SK-N-SH treated with all-trans-retinoic acid at 6 μM for 48 hours (cell line): Measurements from ENCODE around the gene LHFPL3.

Source experiments
- ATAC-seq: fragments of 200-7000 bp; cut with Tn5 transposase; 3 replicates; pipeline ENCODE4 v1.9.1; 2020; ENCODE audit warnings: mild to moderate bottlenecking, moderate library complexity
- ARNTL ChIP-seq: fragments of 450-650 bp; formaldehyde crosslinking; IDR thresholded peaks from 2 replicates; pipeline ENCODE4 v1.5.0; 2020; ENCODE audit warnings: low read depth, mild to moderate bottlenecking, moderate library complexity, borderline replicate concordance
- BACH2 ChIP-seq: fragments of 250-450 bp; sonication (Bioruptor Pico); IDR thresholded peaks from 2 replicates; pipeline ENCODE4 v1.9.0; 2021; ENCODE audit warnings: mild to moderate bottlenecking, borderline replicate concordance
- CREB5 ChIP-seq: fragments of 250-450 bp; sonication (Bioruptor Pico); IDR thresholded peaks from 2 replicates; pipeline ENCODE4 v1.5.1; 2020; ENCODE audit warnings: low read depth, mild to moderate bottlenecking, moderate library complexity
- CSDC2 ChIP-seq: fragments of 250-450 bp; sonication (Bioruptor Pico); IDR thresholded peaks from 2 replicates; pipeline ENCODE4 v1.5.0; 2020; ENCODE audit warnings: mild to moderate bottlenecking, moderate library complexity
- CSRNP3 ChIP-seq: fragments of 250-450 bp; sonication (Bioruptor Pico); IDR thresholded peaks from 2 replicates; pipeline ENCODE4 v1.5.1; 2021; ENCODE audit warnings: mild to moderate bottlenecking, moderate library complexity
- GLIS3 ChIP-seq: fragments of 250-450 bp; sonication (Bioruptor Pico); IDR thresholded peaks from 2 replicates; pipeline ENCODE4 v1.5.0; 2020; ENCODE audit warnings: mild to moderate bottlenecking, moderate library complexity
- PATZ1 ChIP-seq: fragments of 250-450 bp; sonication (Bioruptor Pico); IDR thresholded peaks from 2 replicates; pipeline ENCODE4 v1.8.0; 2020; ENCODE audit warnings: mild to moderate bottlenecking, moderate library complexity, borderline replicate concordance
- POU6F1 ChIP-seq: fragments of 250-450 bp; sonication (Bioruptor Pico); IDR thresholded peaks from 2 replicates; pipeline ENCODE4 v1.8.0; 2021; ENCODE audit warnings: low read depth, mild to moderate bottlenecking, moderate library complexity, borderline replicate concordance
- PPARA ChIP-seq: fragments of 250-450 bp; sonication (Bioruptor Pico); IDR thresholded peaks from 2 replicates; pipeline ENCODE4 v1.5.0; 2020; ENCODE audit warnings: mild to moderate bottlenecking, borderline replicate concordance
- RARB ChIP-seq: fragments of 250-450 bp; sonication (Bioruptor Pico); IDR thresholded peaks from 2 replicates; pipeline ENCODE4 v1.8.0; 2021; ENCODE audit warnings: mild to moderate bottlenecking, moderate library complexity
- SNAI2 ChIP-seq: fragments of 250-450 bp; sonication (Bioruptor Pico); IDR thresholded peaks from 2 replicates; pipeline ENCODE4 v1.5.0; 2020; ENCODE audit warnings: mild to moderate bottlenecking, moderate library complexity
- TCF4 ChIP-seq: fragments of 250-450 bp; sonication (Bioruptor Pico); IDR thresholded peaks from 2 replicates; pipeline ENCODE4 v1.8.0; 2021; ENCODE audit warnings: mild to moderate bottlenecking, moderate library complexity, borderline replicate concordance
- TOX ChIP-seq: fragments of 250-450 bp; sonication (Bioruptor Pico); IDR thresholded peaks from 2 replicates; pipeline ENCODE4 v1.8.0; 2021; ENCODE audit warnings: mild to moderate bottlenecking, moderate library complexity, borderline replicate concordance
- TSHZ2 ChIP-seq: fragments of 250-450 bp; sonication (Bioruptor Pico); IDR thresholded peaks from 2 replicates; pipeline ENCODE4 v1.5.0; 2020; ENCODE audit warnings: mild to moderate bottlenecking, moderate library complexity
- ZC3H10 ChIP-seq: fragments of 250-450 bp; sonication (Bioruptor Pico); IDR thresholded peaks from 2 replicates; pipeline ENCODE4 v1.5.1; 2021; ENCODE audit warnings: mild to moderate bottlenecking, moderate library complexity
- ZFP30 ChIP-seq: fragments of 450-650 bp; formaldehyde crosslinking; IDR thresholded peaks from 2 replicates; pipeline ENCODE4 v1.5.0; 2022; ENCODE audit warnings: mild to moderate bottlenecking, moderate library complexity
- ZNF70 ChIP-seq: fragments of 450-650 bp; formaldehyde crosslinking; IDR thresholded peaks from 2 replicates; pipeline ENCODE4 v1.5.0; 2020; ENCODE audit warnings: mild to moderate bottlenecking, moderate library complexity
- ZNF8 ChIP-seq: fragments of 450-650 bp; formaldehyde crosslinking; IDR thresholded peaks from 2 replicates; pipeline ENCODE4 v1.5.0; 2020; ENCODE audit warnings: mild to moderate bottlenecking, moderate library complexity

Gene LHFPL3

GRCh38 chr7:104878577-104878976, 550.2 kb downstream of the LHFPL3 start (continued):
- TF ChIP-seq TSHZ2 (CRISPR knock-in tag) (no peak), ZC3H10 (CRISPR knock-in tag) (no peak), CSDC2 (CRISPR knock-in tag) (no peak), SNAI2 (CRISPR knock-in tag) (no peak)

- peak; percentile 39 for ATAC-seq
- TF ChIP-seq PPARA (CRISPR knock-in tag) (no peak), ZFP30 (no peak), RARB (CRISPR knock-in tag) (no peak), TSHZ2 (CRISPR knock-in tag) (no peak), ZC3H10 (CRISPR knock-in tag) (no peak), PATZ1 (CRISPR knock-in tag) (no peak), GLIS3 (CRISPR knock-in tag) (no peak), CSRNP3 (CRISPR knock-in tag) (no peak), ZNF70 (no peak), BACH2 (CRISPR knock-in tag) (no peak), TCF4 (CRISPR knock-in tag) (no peak), SNAI2 (CRISPR knock-in tag) (no peak), TOX (CRISPR knock-in tag) (no peak), CREB5 (CRISPR knock-in tag) (no peak), ARNTL (no peak), POU6F1 (CRISPR knock-in tag) (no peak), ZNF8 (CRISPR knock-in tag) (no peak)
Measured at GRCh38 chr7:104883248-104883717, 554.9 kb downstream of the LHFPL3 start.
